GM12891 (cell line): Measurements from ENCODE around the gene OLFM3.

Experiments used
- DNase-seq: peaks from one replicate; pipeline ENCODE4 v3.0.0; 2011; ENCODE audit warnings: low spot score; ENCODE audit not compliant: insufficient read length
- FAIRE-seq: peaks from 2 replicates; lab custom pipeline; 2011; peaks lifted over from hg19 to GRCh38; lab: Jason Lieb, UNC
- PAX5 ChIP-seq: IDR thresholded peaks from 2 replicates; pipeline ENCODE4 v1.6.1; 2011; ENCODE audit warnings: low read length, moderate library complexity, mild to moderate bottlenecking; ENCODE audit not compliant: insufficient read depth, severe bottlenecking
- POLR2A ChIP-seq: IDR thresholded peaks from 2 replicates; pipeline ENCODE4 v1.6.1; 2011; ENCODE audit warnings: low read depth, low read length, control low read depth
- POLR2AphosphoS5 ChIP-seq: IDR thresholded peaks from 2 replicates; pipeline ENCODE4 v1.6.1; 2011; ENCODE audit warnings: low read depth, low read length, control low read depth
- POU2F2 ChIP-seq: IDR thresholded peaks from 2 replicates; pipeline ENCODE4 v1.6.1; 2011; ENCODE audit warnings: low read depth, mild to moderate bottlenecking, control low read depth, low read length, moderate library complexity
- SPI1 ChIP-seq: IDR thresholded peaks from 2 replicates; pipeline ENCODE4 v1.6.1; 2011; ENCODE audit warnings: low read depth, low read length, control low read depth
- TAF1 ChIP-seq: IDR thresholded peaks from 2 replicates; pipeline ENCODE4 v1.6.1; 2011; ENCODE audit warnings: low read depth, low read length, control low read depth

Gene OLFM3

DNA sequence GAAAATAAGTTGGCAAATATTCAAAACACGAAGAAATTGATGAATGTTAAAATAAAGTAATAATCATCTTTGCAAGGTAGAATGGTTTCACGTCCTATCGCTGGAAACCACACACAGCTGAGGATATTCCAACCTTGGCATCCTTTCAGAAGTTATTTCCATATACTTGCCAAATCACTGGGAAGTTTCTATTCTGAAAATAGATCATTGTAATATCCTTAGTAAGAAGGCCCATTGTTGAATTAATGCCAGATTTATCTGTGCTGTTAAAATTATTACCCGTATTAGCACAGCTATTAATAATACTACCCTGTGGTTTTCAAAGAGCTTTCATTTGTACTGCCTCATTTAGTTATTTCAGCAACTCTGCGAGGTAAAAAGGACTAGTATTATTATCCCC, 81.1 kb downstream of the OLFM3 start:
- DNase-seq (no peak), FAIRE-seq (no peak)
- TF ChIP-seq TAF1 (no peak), SPI1 (no peak), POU2F2 (no peak), POLR2A (no peak), PAX5 (no peak), POLR2AphosphoS5 (no peak)

GRCh38 chr1:101914473-101915242, 82.1 kb downstream of the OLFM3 start:
- FAIRE-seq, result no peak
- TF ChIP-seq PAX5 (no peak), POLR2A (no peak), POU2F2 (no peak), SPI1 (no peak), POLR2AphosphoS5 (no peak), TAF1 (no peak)

DNA sequence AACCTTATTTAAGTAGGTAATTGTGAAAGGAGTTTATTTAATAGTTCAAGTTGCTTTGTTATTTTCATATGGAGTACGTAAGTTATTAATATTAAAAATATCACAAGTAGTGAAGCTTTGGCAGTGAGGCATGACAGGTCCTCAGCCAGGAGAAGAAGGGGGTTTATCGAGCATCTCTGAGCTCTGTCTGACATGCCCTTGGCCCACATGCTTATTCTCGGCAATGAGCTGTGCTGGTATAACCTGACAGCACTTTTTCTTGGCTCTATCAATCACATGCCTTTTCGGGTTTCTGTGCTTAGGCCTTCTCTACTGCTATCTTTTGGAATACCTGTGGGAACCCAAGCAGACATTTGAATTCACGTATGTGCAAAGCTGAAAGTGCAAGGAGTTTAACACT, 84.8 kb downstream of the OLFM3 start:
- no peak for DNase-seq
- TF ChIP-seq TAF1, result no peak
- no peak for TF ChIP-seq SPI1
- no peak for TF ChIP-seq POLR2A
- no peak for TF ChIP-seq POLR2AphosphoS5
- no peak for TF ChIP-seq POU2F2
- no peak for TF ChIP-seq PAX5
- FAIRE-seq, result no peak

More at GRCh38 chr1:101914473-101915242, 82.1 kb downstream of the OLFM3 start:
- DNase-seq, result no peak

DNA sequence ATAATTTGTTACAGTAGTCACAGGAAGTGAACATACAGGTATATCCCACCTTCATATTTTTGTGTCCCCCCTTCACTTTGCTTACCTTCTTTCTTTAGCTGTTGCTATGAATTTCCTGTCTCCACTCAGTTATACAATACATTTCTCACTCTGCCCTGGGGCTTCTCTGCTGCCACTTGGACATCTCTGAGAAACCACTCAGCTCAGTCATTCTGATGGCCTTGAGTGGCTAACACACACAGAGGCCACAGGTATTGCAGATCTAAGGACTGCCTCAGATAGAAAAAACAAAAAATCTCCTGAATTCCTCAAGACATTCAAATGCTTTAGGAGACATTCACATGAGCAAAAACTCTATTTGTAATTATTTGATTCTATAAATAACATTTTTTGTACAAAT, 87.7 kb downstream of the OLFM3 start:
- FAIRE-seq, result no peak

GRCh38 chr1:101907264-101907663, 89.5 kb downstream of the OLFM3 start:
- FAIRE-seq (no peak), DNase-seq (no peak)
- no peak for TF ChIP-seq POLR2A
- TF ChIP-seq PAX5, result no peak
- no peak for TF ChIP-seq POLR2AphosphoS5
- TF ChIP-seq TAF1, result no peak
- no peak for TF ChIP-seq POU2F2
- TF ChIP-seq SPI1, result no peak

More for the DNA sequence above, 87.7 kb downstream of the OLFM3 start:
- TF ChIP-seq TAF1, result no peak
- no peak for TF ChIP-seq POLR2A
- TF ChIP-seq POU2F2, result no peak
- TF ChIP-seq PAX5, result no peak
- TF ChIP-seq SPI1, result no peak
- TF ChIP-seq POLR2AphosphoS5, result no peak
- DNase-seq, result no peak

DNA sequence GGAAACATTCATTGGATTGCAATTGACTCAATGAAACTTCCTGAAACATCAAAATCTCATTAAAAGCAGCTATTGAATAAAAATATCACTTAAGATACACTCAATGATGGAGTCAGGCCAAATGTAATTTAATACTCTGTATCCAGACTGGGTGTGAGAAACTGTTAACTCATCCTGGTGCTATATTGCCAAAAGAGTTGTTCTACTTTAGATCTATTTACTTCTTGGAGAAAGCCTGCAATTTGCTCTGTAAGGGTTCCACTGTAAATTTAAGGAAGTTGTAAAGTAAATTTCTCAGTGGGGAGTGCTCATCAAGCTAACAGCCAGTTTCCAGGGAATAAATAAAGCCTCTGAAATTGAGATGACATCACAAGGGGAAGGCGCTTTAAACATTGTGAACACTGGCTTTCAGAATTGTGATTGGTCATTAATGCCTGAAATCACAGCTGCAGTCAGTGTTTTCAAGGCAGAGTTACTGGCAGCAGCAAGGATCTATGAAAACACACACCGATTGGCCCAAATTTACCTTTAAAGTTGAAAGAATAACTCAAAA, 91.4 kb downstream of the OLFM3 start:
- DNase-seq, result no peak
- no peak for TF ChIP-seq TAF1
- no peak for TF ChIP-seq SPI1
- no peak for TF ChIP-seq POLR2A
- no peak for TF ChIP-seq PAX5
- no peak for TF ChIP-seq POLR2AphosphoS5
- TF ChIP-seq POU2F2, result no peak
- FAIRE-seq, result no peak

- no peak for DNase-seq
- FAIRE-seq, result no peak
- no peak for TF ChIP-seq PAX5
- TF ChIP-seq SPI1, result no peak
- no peak for TF ChIP-seq TAF1
- TF ChIP-seq POLR2AphosphoS5, result no peak
- no peak for TF ChIP-seq POLR2A
- TF ChIP-seq POU2F2, result no peak
Observed at GRCh38 chr1:101902199-101902598, 94.5 kb downstream of the OLFM3 start.

DNA sequence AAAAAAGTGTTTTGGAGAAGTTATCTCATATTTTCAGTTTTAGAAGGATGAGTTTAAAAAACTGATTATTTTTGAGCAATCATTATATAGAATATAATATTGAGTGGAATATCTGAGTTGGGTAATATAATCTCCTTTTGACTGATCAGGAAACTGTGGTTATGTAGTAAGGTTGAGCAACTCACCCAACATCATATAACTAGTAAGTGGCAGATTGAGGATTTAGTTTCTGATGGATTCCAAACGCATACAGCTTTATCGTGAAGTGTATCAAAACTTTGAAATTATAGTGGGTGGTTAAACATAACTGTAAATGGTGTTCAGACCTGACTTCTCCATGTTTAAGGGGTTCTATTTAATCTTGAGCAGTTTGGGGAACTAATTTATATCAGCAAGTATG, 98.6 kb downstream of the OLFM3 start:
- no peak for DNase-seq
- TF ChIP-seq SPI1 (no peak), TAF1 (no peak), PAX5 (no peak), POLR2AphosphoS5 (no peak), POU2F2 (no peak), POLR2A (no peak)
- no peak for FAIRE-seq

- no peak for TF ChIP-seq POLR2AphosphoS5
- DNase-seq (no peak), FAIRE-seq (no peak)
Observed at GRCh38 chr1:101884621-101885020, 112.1 kb downstream of the OLFM3 start.

DNA sequence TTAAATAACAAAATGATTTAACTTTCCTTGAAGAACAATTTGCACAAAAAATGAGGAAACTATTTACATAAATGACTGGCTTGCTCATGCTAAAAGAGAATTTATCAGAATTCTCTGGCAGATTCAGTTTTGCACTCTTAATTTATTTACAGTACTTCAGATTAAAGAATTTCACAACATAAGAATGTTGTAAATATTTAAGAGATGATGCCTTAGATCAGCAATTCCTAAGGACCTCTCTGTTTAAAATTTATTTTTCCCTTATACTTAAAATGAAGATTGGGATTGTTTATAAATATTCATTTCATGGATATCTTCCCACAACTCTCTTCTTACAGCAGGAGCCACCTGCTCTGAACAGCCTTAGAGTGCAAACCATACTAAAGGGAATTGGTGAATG, 120.8 kb downstream of the OLFM3 start:
- TF ChIP-seq POU2F2 (no peak), POLR2A (no peak), PAX5 (no peak), SPI1 (no peak), TAF1 (no peak), POLR2AphosphoS5 (no peak)
- no peak for FAIRE-seq
- no peak for DNase-seq

- FAIRE-seq (no peak), DNase-seq (no peak)
- no peak for TF ChIP-seq TAF1
- no peak for TF ChIP-seq POLR2AphosphoS5
- no peak for TF ChIP-seq POU2F2
- TF ChIP-seq PAX5, result no peak
- no peak for TF ChIP-seq POLR2A
- no peak for TF ChIP-seq SPI1
Observed at GRCh38 chr1:101873672-101874071, 123.1 kb downstream of the OLFM3 start.
